HG02588 (cell line): ENCODE measurements around the gene WWOX.

Experiments used
- ATAC-seq: cut with Tn5 transposase; IDR thresholded peaks from one replicate; pipeline ENCODE4 v1.9.1; 2021; ENCODE audit warnings: mild to moderate bottlenecking, moderate library complexity; ENCODE audit not compliant: unreplicated experiment

WWOX gene

GRCh38 chr16:78218856-78219651 lies 119.6 kb downstream of the WWOX start:
- ATAC-seq = no peak

DNA sequence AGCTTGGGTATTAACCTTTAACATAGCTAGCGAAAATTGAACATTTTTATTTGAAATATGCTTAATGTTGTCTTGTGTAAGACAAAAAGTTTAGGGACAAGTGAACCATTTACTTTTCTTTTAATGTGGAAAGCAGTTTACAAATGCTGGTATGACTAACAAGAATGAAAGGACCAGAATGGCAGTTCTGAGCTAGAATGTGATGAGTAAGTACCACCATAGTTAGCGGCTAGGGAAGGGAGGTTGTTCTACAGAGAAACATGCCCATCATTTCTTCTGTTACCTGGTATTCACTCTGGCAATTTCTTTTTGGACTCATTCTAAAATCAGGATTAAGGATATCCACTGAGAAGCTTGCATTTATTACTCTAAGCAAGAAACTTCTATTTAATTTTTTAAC lies 121.1 kb downstream of the WWOX start:
- no peak for ATAC-seq

GRCh38 chr16:78221892-78222291 lies 122.4 kb downstream of the WWOX start:
- no peak for ATAC-seq

- no peak for ATAC-seq
These were observed 124.9 kb downstream of the WWOX start for GRCh38 chr16:78224342-78224741.

- ATAC-seq = no peak
These were observed 126.5 kb downstream of the WWOX start for GRCh38 chr16:78225919-78226318.

- ATAC-seq = no peak
These were observed 128.4 kb downstream of the WWOX start for GRCh38 chr16:78227855-78228254.

DNA sequence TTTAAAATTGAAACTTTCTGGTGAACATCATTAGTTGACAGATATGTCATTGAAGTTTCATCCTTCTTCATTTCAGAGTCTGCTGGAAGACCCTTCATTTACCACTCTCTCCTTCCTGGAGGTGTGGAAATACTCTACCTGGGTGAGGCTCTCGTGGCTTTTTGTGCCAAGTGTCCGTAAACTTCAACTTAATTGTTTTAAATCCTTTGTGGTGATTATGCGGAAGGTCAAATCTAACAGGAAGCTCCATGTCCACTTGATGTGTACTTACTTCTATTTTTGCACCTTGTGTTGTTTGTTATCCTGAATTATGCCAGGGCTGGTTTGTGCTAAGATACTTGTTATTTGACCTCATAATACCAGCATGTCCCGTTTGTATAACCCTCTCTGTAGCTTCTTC lies 129.2 kb downstream of the WWOX start:
- no peak for ATAC-seq

- no peak for ATAC-seq
These were observed 131.4 kb downstream of the WWOX start for GRCh38 chr16:78230832-78231231.

DNA sequence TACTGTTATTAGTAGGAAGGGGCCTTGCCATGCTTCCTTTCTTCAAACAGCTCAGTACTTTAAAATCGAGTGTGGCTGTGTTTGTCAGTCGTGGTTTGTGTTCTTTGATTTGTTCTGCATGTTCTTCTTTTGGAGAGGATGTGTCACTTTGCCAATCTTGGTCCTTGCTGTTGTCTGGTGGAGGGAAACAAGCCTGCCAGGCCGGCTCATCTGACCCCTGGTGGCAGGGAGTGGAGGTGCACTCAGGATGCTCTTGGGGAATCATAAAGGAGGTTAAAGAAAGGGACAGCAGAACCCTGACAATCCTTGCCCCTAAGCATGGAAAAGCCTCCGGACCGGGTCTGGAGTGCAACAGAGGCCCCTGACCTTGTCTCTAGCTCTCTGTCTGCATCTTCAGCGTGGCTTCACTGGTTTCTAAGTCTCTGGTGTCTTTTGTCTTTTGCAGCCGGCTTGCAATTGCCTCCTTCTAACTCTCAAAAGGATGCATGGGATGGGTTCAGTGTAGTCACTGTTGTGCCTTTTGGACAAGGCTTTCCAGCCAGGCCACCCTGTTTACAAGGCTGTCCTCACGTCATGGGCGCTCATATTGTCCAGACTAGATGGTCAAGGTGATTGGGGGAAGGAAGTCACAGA lies 135.8 kb downstream of the WWOX start:
- ATAC-seq = peak; percentile 87

DNA sequence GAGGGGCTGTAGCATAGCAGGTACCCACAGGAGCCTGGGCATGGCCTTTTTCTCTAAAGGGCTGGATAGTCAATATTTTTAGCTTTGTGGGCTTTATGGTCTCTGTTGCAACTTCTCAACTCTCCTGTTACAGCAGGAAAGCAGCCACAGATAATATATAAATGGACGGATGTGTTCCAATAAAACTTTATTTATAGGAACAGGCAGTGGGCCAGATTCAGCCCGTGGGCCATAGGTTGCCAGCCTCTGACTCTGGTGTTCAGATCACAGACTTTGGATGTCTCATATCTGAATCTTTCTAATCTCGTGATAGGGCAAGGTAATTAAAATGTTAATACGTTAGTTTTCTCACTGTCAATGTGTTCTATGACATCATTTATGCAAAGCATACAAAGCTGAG lies 136.4 kb downstream of the WWOX start:
- no peak for ATAC-seq

DNA sequence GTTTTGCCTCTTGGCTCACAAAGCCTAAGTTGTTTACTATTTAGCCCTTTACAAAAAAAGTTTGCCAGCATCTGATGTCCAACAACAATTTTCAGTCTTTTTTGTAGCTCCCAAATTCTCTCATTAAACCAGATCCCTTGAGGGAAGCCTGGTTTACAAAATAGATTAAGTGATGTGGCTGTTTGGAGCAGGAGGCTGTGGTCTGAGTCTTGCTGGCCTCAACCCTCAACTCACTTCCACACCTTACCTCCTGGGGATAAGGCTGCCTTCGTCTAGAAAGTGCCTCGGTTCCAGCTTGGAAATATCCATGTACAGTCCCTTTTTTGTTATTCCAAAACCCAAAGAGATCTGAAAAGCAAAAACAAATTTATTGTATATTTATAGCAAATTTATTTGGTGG lies 138.4 kb downstream of the WWOX start:
- ATAC-seq = no peak

DNA sequence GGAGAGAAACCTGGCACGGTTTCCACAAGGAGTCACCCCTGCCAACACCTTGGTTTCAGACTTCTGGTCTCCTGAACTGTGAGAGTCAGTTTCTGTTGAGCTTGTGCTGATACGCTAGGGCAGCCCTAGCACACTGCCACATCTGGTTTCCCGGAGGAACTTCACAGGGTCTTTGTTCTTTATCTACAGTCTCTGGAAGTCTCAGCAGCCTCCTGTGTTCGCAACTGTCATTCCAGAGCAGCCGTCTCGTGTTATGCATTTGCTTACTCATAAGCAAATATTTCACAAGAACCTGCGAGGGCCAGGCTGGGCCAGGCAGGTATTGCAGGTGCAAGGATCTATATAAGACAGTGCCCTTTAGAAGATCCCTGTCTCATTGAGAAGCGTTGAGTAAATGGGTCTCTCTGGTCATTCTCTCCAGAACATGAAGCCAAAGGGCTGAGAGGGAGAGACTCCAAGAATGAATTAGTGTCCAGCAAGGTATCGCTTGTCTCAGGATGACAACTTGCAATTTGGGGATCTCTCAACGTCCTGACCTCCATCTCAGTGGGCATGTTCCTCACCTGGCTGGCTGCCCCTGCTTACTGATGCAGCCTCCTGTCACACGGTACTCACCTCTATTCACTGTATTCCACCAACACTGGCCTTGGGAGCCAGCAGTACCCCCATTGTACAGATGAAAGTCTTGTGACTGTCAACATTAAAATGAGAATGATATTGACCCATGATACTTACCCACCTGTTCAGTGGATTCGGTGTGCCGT lies 141.2 kb downstream of the WWOX start:
- no peak for ATAC-seq

- no peak for ATAC-seq
These were observed 142.8 kb downstream of the WWOX start for GRCh38 chr16:78242239-78242630.

DNA sequence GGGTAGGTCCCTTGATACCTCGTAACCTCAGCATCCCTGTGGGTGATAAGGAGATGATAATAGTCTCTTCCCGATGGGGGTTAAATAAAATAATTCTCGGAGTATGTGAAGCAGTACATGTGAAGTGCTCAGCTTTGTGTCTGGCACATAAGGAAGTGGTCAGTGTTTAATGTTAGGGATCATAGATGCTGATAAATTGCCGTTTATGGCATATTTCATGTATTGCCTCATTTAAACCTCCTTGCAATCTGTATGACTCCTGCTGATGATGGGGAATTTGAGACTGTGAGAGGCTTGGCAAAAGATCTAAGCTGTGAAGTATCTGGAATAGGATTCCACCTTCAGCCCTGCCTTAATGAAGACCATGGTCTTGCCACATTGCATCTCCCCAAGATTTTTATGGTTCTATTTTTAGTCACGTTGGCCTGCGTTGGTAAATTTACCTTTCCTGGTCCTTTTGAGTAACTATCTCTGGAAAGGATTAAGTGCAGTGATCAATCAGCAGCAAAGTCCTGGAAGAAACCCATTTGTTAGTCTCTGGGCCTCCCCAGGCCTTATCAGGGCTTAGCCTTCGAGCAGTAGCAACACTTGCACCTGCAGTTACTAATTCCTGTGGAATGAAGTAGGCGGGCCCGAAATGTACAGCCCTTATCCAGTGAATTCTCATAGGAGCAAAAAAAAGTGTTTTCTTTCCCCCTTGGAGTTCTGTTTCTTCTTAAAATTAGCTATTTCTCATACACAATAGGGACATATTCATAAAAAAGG lies 144.9 kb downstream of the WWOX start:
- no peak for ATAC-seq

GRCh38 chr16:78246559-78246958 lies 147.1 kb downstream of the WWOX start:
- no peak for ATAC-seq

GRCh38 chr16:78249056-78249455 lies 149.6 kb downstream of the WWOX start:
- no peak for ATAC-seq

DNA sequence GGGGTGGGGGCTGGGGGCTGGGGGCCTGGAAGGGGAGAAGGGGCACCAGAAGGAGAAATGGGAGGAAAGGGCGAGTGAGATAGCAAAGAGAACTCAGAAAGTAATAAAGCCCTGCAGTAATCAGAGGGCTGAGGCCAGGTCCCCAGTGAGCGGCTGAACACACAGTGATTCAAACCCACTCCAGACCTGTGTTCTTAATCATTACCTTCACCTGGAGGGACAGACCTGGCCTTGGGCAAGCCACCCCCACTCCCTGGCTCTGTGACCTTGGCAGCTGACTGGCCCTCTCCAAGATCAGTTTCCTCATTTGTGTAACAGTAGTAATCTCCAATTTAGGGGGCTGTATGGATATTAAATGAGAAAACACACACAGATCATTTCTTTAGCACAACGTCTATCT lies 150.4 kb downstream of the WWOX start:
- ATAC-seq = no peak

- ATAC-seq = no peak
These were observed 151.7 kb downstream of the WWOX start for GRCh38 chr16:78251115-78251514.

- no peak for ATAC-seq
These were observed 153.3 kb downstream of the WWOX start for GRCh38 chr16:78252757-78253156.

GRCh38 chr16:78254841-78255240 lies 155.4 kb downstream of the WWOX start:
- ATAC-seq = no peak

DNA sequence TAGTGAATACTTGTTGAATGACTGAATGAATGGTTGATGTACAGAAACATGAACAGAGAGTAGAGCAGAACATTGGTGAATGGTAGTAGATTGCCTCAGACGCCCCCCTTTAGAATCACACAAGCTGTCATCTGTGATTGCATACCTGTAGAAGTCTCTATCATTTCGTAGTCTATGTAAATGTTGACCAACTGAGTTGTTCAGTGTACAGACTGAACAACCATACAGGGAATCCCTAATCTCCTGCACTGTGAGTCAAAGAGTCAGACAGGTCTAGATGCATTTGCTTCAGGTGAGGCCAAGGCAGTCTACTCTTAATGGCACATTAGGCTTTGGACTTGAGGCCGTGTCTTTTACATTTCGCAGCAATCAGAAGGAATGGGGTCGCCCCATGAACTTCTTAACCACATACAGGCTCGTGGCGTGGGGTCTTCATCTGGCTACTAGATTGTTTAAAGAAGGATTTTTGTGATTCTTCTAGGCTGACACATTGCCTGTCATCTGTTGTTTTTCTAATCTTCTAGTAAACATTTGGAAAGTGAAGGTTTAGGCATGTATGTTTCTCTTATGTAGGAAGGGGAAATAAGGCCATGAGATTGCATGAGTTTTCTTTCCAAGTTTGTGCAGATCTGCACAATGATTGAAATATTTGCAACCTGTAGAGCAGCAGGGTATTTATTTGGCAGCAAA lies 157.4 kb downstream of the WWOX start:
- no peak for ATAC-seq
